A549 (cell line): ENCODE measurements around the gene OTOP3. TPM values are rescaled to one million over a fixed set of nuclear protein-coding genes. Genes with fewer than 3 reads are reported as not detected.

ENCODE experiments used
- ATAC-seq, 2 experiments: fragments of 200-7000 bp in 1 of 2; fragments of >200 bp in 1 of 2; cut with Nextera tagmentation in 1 of 2; cut with Tn5 transposase in 1 of 2; 3 replicates each; pipeline versions ENCODE4 v1.8.0 to v1.9.1; 2018 to 2020; ENCODE audit warnings: mild to moderate bottlenecking in 1 of 2, moderate library complexity in 1 of 2
- CTCF ChIA-PET: fragments of 300-600 bp; sonication (Branson Sonifier 250); formaldehyde crosslinking; extraction: SDS; loops from one replicate; lab custom pipeline; 2021; ENCODE audit warnings: antibody characterized with exemption, inconsistent platforms; lab: Yijun Ruan, JAX
- POLR2A ChIA-PET: fragments of 350-600 bp; formaldehyde crosslinking; extraction: SDS; loops from one replicate; lab custom pipeline; 2021; ENCODE audit warnings: antibody characterized with exemption, inconsistent platforms; lab: Yijun Ruan, JAX
- DNase-seq, 2 experiments: peaks; one replicate each; pipeline versions ENCODE4 v3.0.0 to v3.0.0-alpha.2; 2011 to 2016; ENCODE audit warnings: low read depth in 1 of 2, low spot score in 1 of 2
- FAIRE-seq: peaks from 2 replicates; lab custom pipeline; 2011; peaks lifted over from hg19 to GRCh38; lab: Jason Lieb, UNC
- H3K27ac ChIP-seq, 2 experiments: fragments of >200 bp; sonication (Bioruptor Twin); formaldehyde crosslinking; 3 replicates each; pipeline ENCODE4 v1.5.1; 2016 to 2017
- H3K4me1 ChIP-seq: fragments of >200 bp; sonication (Bioruptor Twin); formaldehyde crosslinking; 3 replicates; pipeline ENCODE4 v1.6.1; 2016
- H3K4me2 ChIP-seq: fragments of >200 bp; sonication (Bioruptor Twin); formaldehyde crosslinking; 3 replicates; pipeline ENCODE4 v1.6.1; 2016
- H3K4me3 ChIP-seq: fragments of >200 bp; sonication (Bioruptor Twin); formaldehyde crosslinking; 3 replicates; pipeline ENCODE4 v1.5.1; 2016
- H3K9me3 ChIP-seq: fragments of >200 bp; sonication (Bioruptor Twin); formaldehyde crosslinking; 3 replicates; pipeline ENCODE4 v1.6.1; 2016
- ATOH8 ChIP-seq: fragments of 250-450 bp; sonication (Bioruptor Pico); IDR thresholded peaks from 2 replicates; pipeline ENCODE4 v1.5.0; 2020; ENCODE audit warnings: low read depth, mild to moderate bottlenecking, moderate library complexity
- BHLHE40 ChIP-seq: IDR thresholded peaks from 2 replicates; pipeline ENCODE4 v1.6.1; 2012; ENCODE audit warnings: low read depth, low read length, inconsistent platforms
- CBX2 ChIP-seq: fragments of 200-600 bp; sonication (generic); IDR thresholded peaks from 2 replicates; pipeline ENCODE4 v1.6.1; 2016; ENCODE audit warnings: low read depth, mild to moderate bottlenecking, borderline replicate concordance
- CBX8 ChIP-seq: fragments of 200-600 bp; sonication (generic); IDR thresholded peaks from 2 replicates; pipeline ENCODE4 v1.6.1; 2016
- CHD2 ChIP-seq: fragments of 150-350 bp; IDR thresholded peaks from 2 replicates; pipeline ENCODE4 v1.6.1; 2014; ENCODE audit warnings: low read length; ENCODE audit not compliant: partially characterized antibody
- ELK1 ChIP-seq: fragments of 150-350 bp; IDR thresholded peaks from 2 replicates; pipeline ENCODE4 v1.6.1; 2014; ENCODE audit warnings: low read depth, mild to moderate bottlenecking, low read length
- EP300 ChIP-seq, 2 experiments: fragments of >200 bp; sonication (Bioruptor Twin); formaldehyde crosslinking; IDR thresholded peaks; 2 replicates in 1 of 2; 3 replicates in 1 of 2; pipeline ENCODE4 v1.6.1; 2016 to 2017
- ESRRA ChIP-seq: fragments of 150-350 bp; IDR thresholded peaks from 2 replicates; pipeline ENCODE4 v1.6.1; 2014; ENCODE audit warnings: mild to moderate bottlenecking, low read length, borderline replicate concordance
- FOSB ChIP-seq: fragments of 250-450 bp; sonication (Bioruptor Pico); IDR thresholded peaks from 2 replicates; pipeline ENCODE4 v1.5.0; 2020; ENCODE audit warnings: mild to moderate bottlenecking, moderate library complexity
- HES2 ChIP-seq: fragments of >200 bp; sonication (Bioruptor Twin); formaldehyde crosslinking; IDR thresholded peaks from 2 replicates; pipeline ENCODE4 v1.6.1; 2016
- HEYL ChIP-seq: fragments of 250-450 bp; sonication (Bioruptor Pico); IDR thresholded peaks from 2 replicates; pipeline ENCODE4 v1.8.0; 2021; ENCODE audit warnings: mild to moderate bottlenecking, moderate library complexity
- HMGXB4 ChIP-seq: fragments of 250-450 bp; sonication (Bioruptor Pico); IDR thresholded peaks from 2 replicates; pipeline ENCODE4 v1.5.0; 2021; ENCODE audit warnings: mild to moderate bottlenecking, moderate library complexity, borderline replicate concordance
- HOXA7 ChIP-seq: fragments of 250-450 bp; sonication (Bioruptor Pico); IDR thresholded peaks from 2 replicates; pipeline ENCODE4 v1.5.0; 2020; ENCODE audit warnings: mild to moderate bottlenecking, moderate library complexity
- HOXB13 ChIP-seq: fragments of 250-450 bp; sonication (Bioruptor Pico); IDR thresholded peaks from 2 replicates; pipeline ENCODE4 v1.5.0; 2020; ENCODE audit warnings: low read depth, mild to moderate bottlenecking, moderate library complexity
- KDM5A ChIP-seq: fragments of 200-600 bp; sonication (generic); IDR thresholded peaks from 2 replicates; pipeline ENCODE4 v1.6.1; 2016; ENCODE audit warnings: antibody characterized with exemption, mild to moderate bottlenecking
- MAX ChIP-seq: IDR thresholded peaks from 2 replicates; pipeline ENCODE4 v1.6.1; 2012
- MAZ ChIP-seq: fragments of 150-350 bp; IDR thresholded peaks from 2 replicates; pipeline ENCODE4 v1.6.1; 2014; ENCODE audit warnings: antibody characterized with exemption, low read depth, low read length, borderline replicate concordance
- MYC ChIP-seq: IDR thresholded peaks from 2 replicates; pipeline ENCODE4 v1.6.1; 2012; ENCODE audit warnings: mild to moderate bottlenecking, inconsistent platforms, low read length, improper control_type of control experiment, borderline replicate concordance
- NFE2L2 ChIP-seq: fragments of 150-350 bp; conservative IDR thresholded peaks from 2 replicates; pipeline ENCODE4 v1.6.1; 2014; ENCODE audit warnings: low read length
- PHF8 ChIP-seq: fragments of 200-600 bp; sonication (generic); IDR thresholded peaks from 2 replicates; pipeline ENCODE4 v1.6.1; 2016; ENCODE audit warnings: low read depth, mild to moderate bottlenecking, antibody characterized with exemption, moderate library complexity, borderline replicate concordance
- POLR2A ChIP-seq: IDR thresholded peaks from 2 replicates; pipeline ENCODE4 v1.6.1; 2012; ENCODE audit warnings: mild to moderate bottlenecking, low read length
- POLR2AphosphoS2 ChIP-seq: conservative IDR thresholded peaks from 2 replicates; pipeline ENCODE4 v1.6.1; 2012; ENCODE audit warnings: low read length, improper control_type of control experiment, inconsistent platforms
- RAD21 ChIP-seq, 2 experiments: fragments of >200 bp in 1 of 2; sonication (Bioruptor Twin) in 1 of 2; formaldehyde crosslinking in 1 of 2; IDR thresholded peaks in 1 of 2; conservative IDR thresholded peaks in 1 of 2; 2 replicates in 1 of 2; 3 replicates in 1 of 2; pipeline ENCODE4 v1.6.1; 2012 to 2018; ENCODE audit warnings: inconsistent platforms in 1 of 2
- RARB ChIP-seq: fragments of 250-450 bp; sonication (Bioruptor Pico); IDR thresholded peaks from 2 replicates; pipeline ENCODE4 v1.8.0; 2021; ENCODE audit warnings: mild to moderate bottlenecking, moderate library complexity
- RCOR1 ChIP-seq: fragments of 150-350 bp; IDR thresholded peaks from 2 replicates; pipeline ENCODE4 v1.6.1; 2014; ENCODE audit warnings: antibody characterized with exemption, low read length, low read depth
- REST ChIP-seq: fragments of 200-600 bp; sonication (generic); IDR thresholded peaks from 2 replicates; pipeline ENCODE4 v1.6.1; 2016; ENCODE audit warnings: antibody characterized with exemption, mild to moderate bottlenecking, moderate library complexity
- RFX5 ChIP-seq: fragments of 450-650 bp; IDR thresholded peaks from 2 replicates; pipeline ENCODE4 v1.7.1; 2014; ENCODE audit warnings: antibody characterized with exemption, mild to moderate bottlenecking, moderate library complexity
- RNF2 ChIP-seq: fragments of 200-600 bp; sonication (generic); IDR thresholded peaks from 2 replicates; pipeline ENCODE4 v1.6.1; 2016; ENCODE audit warnings: low read depth, mild to moderate bottlenecking, antibody characterized with exemption, moderate library complexity, borderline replicate concordance
- SMC3 ChIP-seq: fragments of >200 bp; sonication (Bioruptor Twin); formaldehyde crosslinking; IDR thresholded peaks from 3 replicates; pipeline ENCODE4 v1.6.1; 2018; ENCODE audit warnings: inconsistent platforms
- ZFP36 ChIP-seq: fragments of 450-650 bp; IDR thresholded peaks from 2 replicates; pipeline ENCODE4 v1.6.1; 2014; ENCODE audit warnings: borderline replicate concordance; ENCODE audit not compliant: partially characterized antibody
- ZNF302 ChIP-seq: fragments of 250-450 bp; sonication (Bioruptor Pico); IDR thresholded peaks from 2 replicates; pipeline ENCODE4 v1.9.0; 2021; ENCODE audit warnings: inconsistent platforms, mild to moderate bottlenecking, moderate library complexity
- ZSCAN20 ChIP-seq: fragments of 250-450 bp; sonication (Bioruptor Pico); IDR thresholded peaks from 2 replicates; pipeline ENCODE4 v1.8.0; 2022; ENCODE audit warnings: mild to moderate bottlenecking, moderate library complexity
- WGBS: methylation state at CpG from one replicate; pipeline ENCODE4 v1.1.6; 2017; ENCODE audit errors: missing lambda C conversion rate; 5-methylcytosine and 5-hydroxymethylcytosine counted together
- polyA plus RNA-seq, 4 experiments: library from polyadenylated mRNA; depleted of rRNA in 3 of 4; stranded (reverse); fragments of >200 nt; fragmentation: RNase III in 1 of 4; extraction: RNeasy Plus Mini Kit Qiagen cat#74134 plus additional on column Dnase treatment in 1 of 4; gene quantifications; 2 replicates in 3 of 4; 3 replicates in 1 of 4; pipeline ENCODE4 v1.2.3, GENCODE V29; 2011 to 2017

OTOP3 gene
- polyA plus RNA-seq, 2 of the 4 experiments (the other 2 are of a cell fraction), result not detected

- FAIRE-seq, result no peak
- no peak for TF ChIP-seq NFE2L2
- no peak for TF ChIP-seq MAZ
- TF ChIP-seq RCOR1, result no peak
- TF ChIP-seq RFX5, result no peak
- no peak for TF ChIP-seq HES2
- no peak for TF ChIP-seq CBX8
- TF ChIP-seq HOXB13, result no peak
- TF ChIP-seq ZSCAN20 (CRISPR knock-in tag), result no peak
- no peak for TF ChIP-seq HEYL (CRISPR knock-in tag)
- no peak for TF ChIP-seq BHLHE40
- TF ChIP-seq ZFP36, result no peak
- no peak for TF ChIP-seq ZNF302 (CRISPR knock-in tag)
- TF ChIP-seq ELK1, result no peak
- TF ChIP-seq FOSB, result no peak
- TF ChIP-seq REST, result 0 out of 2 replicates have a peak, but pooled peaks have one; percentile 28
- no peak for TF ChIP-seq HMGXB4 (CRISPR knock-in tag)
- peak; percentile 2 to 26; a peak in 2 of 5 replicates for TF ChIP-seq RAD21 (conservative IDR thresholded peaks at IDR 0.05 in 1 of 2, IDR thresholded peaks at IDR 0.05 in 1 of 2)
- peak; percentile 68; the same call in 1 of the 2 replicates for TF ChIP-seq PHF8
- no peak for TF ChIP-seq ESRRA
- 0 out of 3 replicates have a peak, but pooled peaks have one; percentile 17 for TF ChIP-seq SMC3
- TF ChIP-seq RARB (CRISPR knock-in tag), result no peak
- TF ChIP-seq KDM5A, result no peak
- no peak for TF ChIP-seq CBX2
- no peak for TF ChIP-seq ATOH8
- 0 out of 2 replicates have a peak, but pooled peaks have one; percentile 60 for TF ChIP-seq HOXA7 (CRISPR knock-in tag)
- TF ChIP-seq MAX, result peak; percentile 21; the same call in 1 of the 2 replicates
- no peak for TF ChIP-seq POLR2AphosphoS2
- TF ChIP-seq CHD2, result no peak
- TF ChIP-seq POLR2A, result peak; percentile 49
- peak; percentile 42; the same call in 1 of the 2 replicates for TF ChIP-seq MYC
- TF ChIP-seq RNF2, result no peak
- no peak for TF ChIP-seq EP300 (IDR thresholded peaks at IDR 0.05)
These were observed 52.4 kb downstream of the OTOP3 start for GRCh38 chr17:74987909-74988711.

More at GRCh38 chr17:74987909-74988711, 52.4 kb downstream of the OTOP3 start:
- ChIA-PET POLR2A (interaction anchor here (0.5 to 7.5 kb wide), 13 partner anchors 15 to 184 kb away, joined by 3 to 107 read pairs (median 4); partner anchors contain the start of genes FDXR, HID1, MRPL58 and SLC16A5), CTCF (interaction anchor here (0.7 to 17.5 kb wide), 17 partner anchors 8 to 143 kb away, joined by 3 to 332 read pairs (median 8); partner anchors contain the start of genes HID1, MRPL58, NT5C and OTOP2)
- Histone ChIP-seq H3K27ac (peak overlapping the region; percentile 94 to 95), H3K4me1 (peaks cover 56% of the 10 kb centered on the region), H3K9me3 (no peaks in the 10 kb centered on the region), H3K4me2 (peak overlapping the region; percentile 93), H3K4me3 (peak overlapping the region; percentile 80)
- DNase-seq, result peak in 1 of 2 experiments; percentile 74
- ATAC-seq, result peak; percentile 70 to 71
- WGBS, result 1% methylated on average over 36 of the region's 76 CpGs
